ENCODE measurements around the gene CHRNA9. TPM values are rescaled to one million over a fixed set of nuclear protein-coding genes. Genes with fewer than 3 reads are reported as not detected.

CHRNA9 gene
- total RNA-seq, 3 donors from 2014 or later (not counting 1 experiment from before 2014, with no cell fraction given): not detected

- ATAC-seq: no peak
- H3K9me3 ChIP-seq (ENCODE audit: control insufficient read depth, insufficient read depth, low read length): no peaks in the 10 kb centered on the region
- WGBS (ENCODE audit: insufficient coverage): 68% methylated on average over 3 of the region's 6 CpGs
- Mint-ChIP-seq H3K4me1 (no peaks in the 10 kb centered on the region), H3K4me3 (no peak overlapping the region), H3K27ac (no peak overlapping the region), H3K27me3 (ENCODE audit: low read depth in 2 of 2) (peaks cover 0 to 1% of the 10 kb centered on the region in 2 donors), H3K36me3 (no peaks in the 10 kb centered on the region), H3K9me3 (no peaks in the 10 kb centered on the region)
- TF ChIP-seq, protein P1, sequence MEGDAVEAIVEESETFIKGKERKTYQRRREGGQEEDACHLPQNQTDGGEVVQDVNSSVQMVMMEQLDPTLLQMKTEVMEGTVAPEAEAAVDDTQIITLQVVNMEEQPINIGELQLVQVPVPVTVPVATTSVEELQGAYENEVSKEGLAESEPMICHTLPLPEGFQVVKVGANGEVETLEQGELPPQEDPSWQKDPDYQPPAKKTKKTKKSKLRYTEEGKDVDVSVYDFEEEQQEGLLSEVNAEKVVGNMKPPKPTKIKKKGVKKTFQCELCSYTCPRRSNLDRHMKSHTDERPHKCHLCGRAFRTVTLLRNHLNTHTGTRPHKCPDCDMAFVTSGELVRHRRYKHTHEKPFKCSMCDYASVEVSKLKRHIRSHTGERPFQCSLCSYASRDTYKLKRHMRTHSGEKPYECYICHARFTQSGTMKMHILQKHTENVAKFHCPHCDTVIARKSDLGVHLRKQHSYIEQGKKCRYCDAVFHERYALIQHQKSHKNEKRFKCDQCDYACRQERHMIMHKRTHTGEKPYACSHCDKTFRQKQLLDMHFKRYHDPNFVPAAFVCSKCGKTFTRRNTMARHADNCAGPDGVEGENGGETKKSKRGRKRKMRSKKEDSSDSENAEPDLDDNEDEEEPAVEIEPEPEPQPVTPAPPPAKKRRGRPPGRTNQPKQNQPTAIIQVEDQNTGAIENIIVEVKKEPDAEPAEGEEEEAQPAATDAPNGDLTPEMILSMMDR (IDR thresholded peaks at IDR 0.05): no peak
- no peaks in the 10 kb centered on the region for H3K4me1 ChIP-seq (ENCODE audit: control insufficient read depth, insufficient read depth, low read length)
- intact Hi-C loops (cut with micrococcal nuclease): no loop called here
- H3K4me3 ChIP-seq (ENCODE audit: low read length): no peak overlapping the region
- no peaks in the 10 kb centered on the region for H3K27me3 ChIP-seq (ENCODE audit: control insufficient read depth, insufficient read depth, low read length)
- H3K36me3 ChIP-seq (ENCODE audit: control insufficient read depth, insufficient read depth, low read length): no peaks in the 10 kb centered on the region
- H3K27ac ChIP-seq (ENCODE audit: low read length): no peak overlapping the region
- no peak for DNase-seq
Measured at GRCh38 chr4:40394236-40394635, 59.1 kb downstream of the CHRNA9 start.

- Histone ChIP-seq H3K27me3 (ENCODE audit: control insufficient read depth, insufficient read depth, low read length) (no peaks in the 10 kb centered on the region), H3K27ac (ENCODE audit: low read length) (no peak overlapping the region), H3K9me3 (ENCODE audit: control insufficient read depth, insufficient read depth, low read length) (no peaks in the 10 kb centered on the region), H3K36me3 (ENCODE audit: control insufficient read depth, insufficient read depth, low read length) (no peaks in the 10 kb centered on the region), H3K4me3 (ENCODE audit: low read length) (no peak overlapping the region), H3K4me1 (ENCODE audit: control insufficient read depth, insufficient read depth, low read length) (no peaks in the 10 kb centered on the region)
- Mint-ChIP-seq H3K4me3 (no peak overlapping the region), H3K27ac (no peak overlapping the region), H3K27me3 (ENCODE audit: low read depth in 2 of 2) (peaks cover 0 to 8% of the 10 kb centered on the region in 2 donors), H3K36me3 (no peaks in the 10 kb centered on the region), H3K4me1 (no peaks in the 10 kb centered on the region), H3K9me3 (no peaks in the 10 kb centered on the region)
- TF ChIP-seq, protein P1 (IDR thresholded peaks at IDR 0.05): no peak
- ATAC-seq (no peak), DNase-seq (no peak)
- 66% methylated on average over 4 of the region's 4 CpGs for WGBS (ENCODE audit: insufficient coverage)
- intact Hi-C loops (cut with micrococcal nuclease): no loop called here
Measured at GRCh38 chr4:40395166-40395900, 60.2 kb downstream of the CHRNA9 start.

GRCh38 chr4:40395908-40396793, 61.0 kb downstream of the CHRNA9 start:
- H3K4me1 ChIP-seq (ENCODE audit: control insufficient read depth, insufficient read depth, low read length): no peaks in the 10 kb centered on the region
- Mint-ChIP-seq H3K9me3 (no peaks in the 10 kb centered on the region), H3K4me1 (no peaks in the 10 kb centered on the region), H3K27me3 (ENCODE audit: low read depth in 2 of 2) (peaks cover 0 to 8% of the 10 kb centered on the region in 2 donors), H3K27ac (no peak overlapping the region), H3K4me3 (no peak overlapping the region), H3K36me3 (no peaks in the 10 kb centered on the region)
- no peaks in the 10 kb centered on the region for H3K36me3 ChIP-seq (ENCODE audit: control insufficient read depth, insufficient read depth, low read length)
- TF ChIP-seq, protein P1 (IDR thresholded peaks at IDR 0.05): no peak
- no peak overlapping the region for H3K27ac ChIP-seq (ENCODE audit: low read length)
- intact Hi-C loops (cut with micrococcal nuclease): no loop called here
- H3K9me3 ChIP-seq (ENCODE audit: control insufficient read depth, insufficient read depth, low read length): no peaks in the 10 kb centered on the region
- no peaks in the 10 kb centered on the region for H3K27me3 ChIP-seq (ENCODE audit: control insufficient read depth, insufficient read depth, low read length)
- no peak for ATAC-seq
- no peak overlapping the region for H3K4me3 ChIP-seq (ENCODE audit: low read length)
- no peak for DNase-seq
- WGBS (ENCODE audit: insufficient coverage): 87% methylated on average over 7 of the region's 7 CpGs
